Subcutaneous abdominal adipose tissue (tissue), 5 donors: ENCODE results near the gene INO80.
A peak's percentile ranks its signal among the peaks of the same experiment; 100 is the strongest.

Experiments used
- H3K27ac ChIP-seq: one replicate; pipeline ENCODE4 v1.7.0; 2013; ENCODE audit warnings: low read depth, mild to moderate bottlenecking, inconsistent platforms, low read length, moderate library complexity
- H3K27me3 ChIP-seq, 5 donors: one replicate each; pipeline ENCODE4 v1.7.0; 2013; ENCODE audit warnings: low read length in 5 of 5, inconsistent platforms in 1 of 5; ENCODE audit not compliant: control insufficient read depth in 5 of 5, insufficient read depth in 4 of 5
- H3K36me3 ChIP-seq, 5 donors: one replicate each; pipeline ENCODE4 v1.7.0; 2013; ENCODE audit warnings: low read length in 5 of 5; ENCODE audit not compliant: control insufficient read depth in 5 of 5, insufficient read depth in 5 of 5
- H3K4me1 ChIP-seq, 5 donors: one replicate each; pipeline ENCODE4 v1.7.0; 2013; ENCODE audit warnings: low read length in 5 of 5, mild to moderate bottlenecking in 3 of 5, moderate library complexity in 1 of 5; ENCODE audit not compliant: control insufficient read depth in 5 of 5, insufficient read depth in 5 of 5
- H3K4me3 ChIP-seq, 5 donors: one replicate each; pipeline ENCODE4 v1.7.0; 2013; ENCODE audit warnings: low read length in 5 of 5, low read depth in 1 of 5
- H3K9ac ChIP-seq, 5 donors: one replicate each; pipeline ENCODE4 v1.7.0; 2013; ENCODE audit warnings: low read length in 5 of 5, mild to moderate bottlenecking in 4 of 5, moderate library complexity in 3 of 5
- H3K9me3 ChIP-seq, 5 donors: one replicate each; pipeline ENCODE4 v1.7.0; 2013; ENCODE audit warnings: low read length in 5 of 5; ENCODE audit not compliant: control insufficient read depth in 5 of 5
- donor health status: healthy.
- donor health status: healthy.
- donor health status: healthy.
- donor health status: healthy.
- donor health status: healthy.

INO80 gene

DNA sequence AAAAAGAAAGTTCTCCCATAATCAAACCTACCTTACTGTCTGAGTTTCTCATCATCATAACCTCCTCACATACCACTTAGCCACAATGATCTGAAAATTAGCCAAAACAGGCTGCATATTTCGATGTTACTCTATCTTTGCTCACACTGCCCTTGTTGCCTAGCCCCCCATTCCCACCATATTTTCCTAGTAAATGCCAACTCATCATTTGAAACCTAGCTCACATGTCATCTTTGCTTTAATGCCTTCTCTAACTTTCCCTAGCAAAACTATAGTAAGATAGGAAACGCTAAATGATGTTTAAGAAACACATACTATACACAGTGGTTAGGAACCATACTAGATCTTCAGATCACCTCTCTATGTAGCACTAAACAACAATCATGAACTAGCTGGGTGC lies 64.9 kb downstream of the INO80 start:
- H3K9me3 ChIP-seq = no peaks in the 10 kb centered on the region
- H3K36me3 ChIP-seq = peaks cover 48 to 90% (median 78%) of the 10 kb centered on the region in 5 donors
- no peak overlapping the region for H3K9ac ChIP-seq
- no peak overlapping the region for H3K27ac ChIP-seq
- H3K4me1 ChIP-seq = peaks cover 0 to 5% (median 0%) of the 10 kb centered on the region in 5 donors
- no peak overlapping the region for H3K4me3 ChIP-seq
- H3K27me3 ChIP-seq = no peaks in the 10 kb centered on the region

DNA sequence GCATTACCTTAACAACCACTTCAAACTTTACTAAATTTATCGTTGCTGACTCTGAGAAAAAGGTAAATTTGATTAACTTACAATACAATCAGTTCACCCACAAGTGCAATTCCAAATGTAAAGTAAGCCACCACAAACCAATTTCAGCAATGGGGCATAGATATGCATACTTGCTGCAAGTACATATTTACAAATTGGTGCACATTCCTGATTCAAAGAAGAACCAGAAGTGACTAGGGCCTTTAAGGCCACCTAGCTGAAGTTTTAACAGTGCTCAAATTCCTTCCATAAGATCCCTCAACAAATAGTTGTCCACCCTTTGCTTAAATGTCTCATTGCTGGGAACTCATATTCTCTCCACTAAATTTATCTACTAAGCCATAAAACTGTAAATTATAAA lies 67.2 kb downstream of the INO80 start:
- Histone ChIP-seq H3K4me3 (no peak overlapping the region), H3K27ac (no peak overlapping the region), H3K9ac (no peak overlapping the region), H3K36me3 (peaks cover 38 to 81% (median 62%) of the 10 kb centered on the region in 5 donors), H3K27me3 (no peaks in the 10 kb centered on the region), H3K4me1 (peaks cover 0 to 12% (median 4%) of the 10 kb centered on the region in 5 donors), H3K9me3 (no peaks in the 10 kb centered on the region)

DNA sequence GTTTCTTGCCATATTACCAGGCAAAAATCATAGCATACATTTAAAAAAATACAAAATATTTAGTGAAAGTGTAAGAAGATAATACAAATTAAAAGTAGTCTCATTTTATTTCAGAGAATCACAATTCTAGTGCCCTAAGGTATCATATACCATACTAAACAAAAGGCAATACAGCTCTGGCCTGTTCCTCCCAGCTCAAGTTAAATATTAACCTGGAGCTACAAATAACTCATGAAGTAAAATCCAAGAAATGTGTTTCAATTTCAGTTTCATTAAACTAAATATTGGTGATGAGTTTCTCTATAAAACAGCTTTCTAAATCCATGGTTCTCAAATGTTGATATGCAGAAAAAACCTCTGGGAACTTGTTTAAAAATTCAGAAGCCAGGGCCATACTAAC lies 67.7 kb downstream of the INO80 start:
- Histone ChIP-seq H3K4me1 (peaks cover 0 to 15% (median 8%) of the 10 kb centered on the region in 5 donors), H3K27me3 (no peaks in the 10 kb centered on the region), H3K36me3 (peaks cover 34 to 76% (median 59%) of the 10 kb centered on the region in 5 donors), H3K4me3 (no peak overlapping the region), H3K27ac (no peak overlapping the region), H3K9ac (no peak overlapping the region), H3K9me3 (no peaks in the 10 kb centered on the region)

DNA sequence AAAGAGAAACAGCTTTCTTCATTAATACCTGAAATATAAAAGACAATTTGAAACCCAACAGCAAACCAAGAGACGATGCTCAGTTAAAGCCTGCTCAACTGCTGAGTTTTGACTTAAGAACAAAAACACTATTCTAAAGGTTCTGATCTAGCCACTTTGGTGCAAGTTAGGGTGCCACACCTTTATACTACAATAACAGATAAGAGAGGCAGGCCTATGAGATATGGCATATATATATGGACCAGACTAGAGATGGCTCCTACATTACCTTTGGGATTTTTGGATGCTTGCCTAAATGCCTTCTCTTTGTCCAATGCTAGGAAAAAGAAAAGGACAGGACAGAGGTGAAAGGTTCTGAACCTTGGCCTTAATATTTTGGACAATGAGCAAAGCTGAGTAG lies 68.6 kb downstream of the INO80 start:
- Histone ChIP-seq H3K36me3 (peaks cover 34 to 72% (median 55%) of the 10 kb centered on the region in 5 donors), H3K4me3 (no peak overlapping the region), H3K9ac (peak overlapping the region in 1 of 5 donors; percentile 39), H3K27me3 (no peaks in the 10 kb centered on the region), H3K4me1 (peaks cover 0 to 22% (median 15%) of the 10 kb centered on the region in 5 donors), H3K9me3 (no peaks in the 10 kb centered on the region), H3K27ac (no peak overlapping the region)

DNA sequence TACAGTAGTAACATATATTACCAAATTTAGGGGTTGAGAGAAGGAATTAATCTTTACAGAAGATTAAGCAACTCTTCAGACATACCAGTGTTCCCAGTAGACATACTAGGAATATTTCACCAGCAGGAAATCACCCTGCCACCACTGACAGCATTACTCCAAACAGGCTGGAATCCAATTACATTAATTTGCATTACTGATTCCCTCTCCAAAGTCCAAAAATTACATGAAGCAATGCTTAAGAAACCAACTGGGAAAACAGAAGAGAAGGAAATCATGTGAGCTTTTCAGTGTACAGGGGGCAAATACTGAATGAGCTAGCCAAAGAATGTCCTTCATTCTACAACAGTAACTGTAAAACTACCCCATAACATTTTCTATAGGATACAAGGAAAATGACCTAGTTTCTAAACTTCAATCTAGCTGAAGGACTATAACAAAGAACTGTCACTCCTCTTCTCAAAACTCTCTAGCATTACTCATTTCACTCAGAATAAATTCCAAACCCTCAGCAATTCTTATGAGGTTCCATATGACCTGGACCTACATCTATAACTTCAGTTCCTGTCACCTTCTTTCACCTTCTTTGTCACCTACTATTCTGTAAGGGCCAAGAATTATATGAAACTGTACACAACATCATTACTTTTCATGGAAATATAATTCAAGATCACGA lies 72.7 kb downstream of the INO80 start:
- Histone ChIP-seq H3K9me3 (no peaks in the 10 kb centered on the region), H3K4me1 (peaks cover 0 to 22% (median 19%) of the 10 kb centered on the region in 5 donors), H3K36me3 (peaks cover 25 to 54% (median 33%) of the 10 kb centered on the region in 5 donors), H3K27ac (peak overlapping the region; percentile 75), H3K9ac (peak overlapping the region in 1 of 5 donors; percentile 41), H3K4me3 (no peak overlapping the region), H3K27me3 (no peaks in the 10 kb centered on the region)

DNA sequence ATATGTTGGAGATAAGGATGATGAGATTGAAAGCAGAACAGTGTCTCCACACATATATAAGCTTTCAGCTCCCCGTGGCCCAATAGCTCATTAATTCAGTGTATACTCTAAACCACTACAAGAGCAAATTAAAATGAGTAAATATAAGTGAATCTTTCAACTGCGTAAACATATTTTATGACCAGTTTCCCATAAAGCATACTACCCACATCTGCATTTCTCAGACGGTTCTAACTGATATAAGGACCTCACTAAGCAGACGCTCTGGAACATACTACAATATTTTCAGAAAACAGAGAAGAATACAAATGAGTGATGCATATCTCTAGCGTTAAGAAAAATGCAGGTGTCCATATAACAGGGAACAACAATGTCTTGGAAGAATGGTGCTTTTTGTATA lies 73.2 kb downstream of the INO80 start:
- H3K27me3 ChIP-seq = no peaks in the 10 kb centered on the region
- peaks cover 19 to 49% (median 30%) of the 10 kb centered on the region in 5 donors for H3K36me3 ChIP-seq
- H3K9ac ChIP-seq = peak overlapping the region in 1 of 5 donors; percentile 41
- H3K27ac ChIP-seq = peak overlapping the region; percentile 75
- H3K4me3 ChIP-seq = no peak overlapping the region
- H3K4me1 ChIP-seq = peaks cover 0 to 22% (median 19%) of the 10 kb centered on the region in 5 donors
- no peaks in the 10 kb centered on the region for H3K9me3 ChIP-seq

DNA sequence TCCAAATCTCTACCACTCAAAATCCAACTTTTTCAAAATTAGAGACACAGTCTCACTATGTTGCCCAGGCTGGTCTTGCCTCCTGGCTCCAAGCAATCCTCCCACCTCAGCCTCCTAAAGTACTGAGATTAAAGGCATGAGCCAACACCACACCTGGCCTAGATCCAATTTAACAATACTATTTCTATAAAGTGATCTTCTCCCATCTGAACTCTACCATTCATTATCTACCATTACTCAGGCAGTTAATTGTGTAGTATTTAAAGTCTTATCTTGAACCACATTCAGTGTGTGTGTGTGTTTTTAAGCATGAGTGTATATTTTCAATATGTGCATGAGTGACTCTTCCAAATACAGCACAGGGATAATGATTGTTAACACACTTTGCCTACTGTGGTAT lies 77.0 kb downstream of the INO80 start:
- H3K36me3 ChIP-seq = peaks cover 5 to 19% (median 13%) of the 10 kb centered on the region in 5 donors
- H3K9me3 ChIP-seq = no peaks in the 10 kb centered on the region
- no peaks in the 10 kb centered on the region for H3K27me3 ChIP-seq
- no peak overlapping the region for H3K9ac ChIP-seq
- H3K4me3 ChIP-seq = no peak overlapping the region
- H3K4me1 ChIP-seq = peaks cover 0 to 18% (median 14%) of the 10 kb centered on the region in 5 donors
- no peak overlapping the region for H3K27ac ChIP-seq

DNA sequence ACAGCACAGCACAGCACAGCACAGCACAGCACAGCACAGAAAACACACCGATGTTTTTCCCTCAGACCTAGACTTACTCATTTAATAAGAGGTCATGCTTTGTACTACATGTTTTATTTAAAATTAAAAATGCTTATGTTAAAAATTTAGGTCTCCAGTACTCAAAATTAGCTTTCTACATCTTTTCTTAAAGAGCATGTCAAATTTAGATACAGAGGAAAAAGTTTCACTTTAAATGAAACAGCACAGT lies 84.1 kb downstream of the INO80 start:
- no peaks in the 10 kb centered on the region for H3K9me3 ChIP-seq
- H3K36me3 ChIP-seq = peaks cover 2 to 13% (median 5%) of the 10 kb centered on the region in 5 donors
- no peaks in the 10 kb centered on the region for H3K27me3 ChIP-seq
- no peak overlapping the region for H3K4me3 ChIP-seq
- H3K27ac ChIP-seq = no peak overlapping the region
- H3K4me1 ChIP-seq = peaks cover 0 to 9% (median 7%) of the 10 kb centered on the region in 5 donors
- H3K9ac ChIP-seq = no peak overlapping the region

DNA sequence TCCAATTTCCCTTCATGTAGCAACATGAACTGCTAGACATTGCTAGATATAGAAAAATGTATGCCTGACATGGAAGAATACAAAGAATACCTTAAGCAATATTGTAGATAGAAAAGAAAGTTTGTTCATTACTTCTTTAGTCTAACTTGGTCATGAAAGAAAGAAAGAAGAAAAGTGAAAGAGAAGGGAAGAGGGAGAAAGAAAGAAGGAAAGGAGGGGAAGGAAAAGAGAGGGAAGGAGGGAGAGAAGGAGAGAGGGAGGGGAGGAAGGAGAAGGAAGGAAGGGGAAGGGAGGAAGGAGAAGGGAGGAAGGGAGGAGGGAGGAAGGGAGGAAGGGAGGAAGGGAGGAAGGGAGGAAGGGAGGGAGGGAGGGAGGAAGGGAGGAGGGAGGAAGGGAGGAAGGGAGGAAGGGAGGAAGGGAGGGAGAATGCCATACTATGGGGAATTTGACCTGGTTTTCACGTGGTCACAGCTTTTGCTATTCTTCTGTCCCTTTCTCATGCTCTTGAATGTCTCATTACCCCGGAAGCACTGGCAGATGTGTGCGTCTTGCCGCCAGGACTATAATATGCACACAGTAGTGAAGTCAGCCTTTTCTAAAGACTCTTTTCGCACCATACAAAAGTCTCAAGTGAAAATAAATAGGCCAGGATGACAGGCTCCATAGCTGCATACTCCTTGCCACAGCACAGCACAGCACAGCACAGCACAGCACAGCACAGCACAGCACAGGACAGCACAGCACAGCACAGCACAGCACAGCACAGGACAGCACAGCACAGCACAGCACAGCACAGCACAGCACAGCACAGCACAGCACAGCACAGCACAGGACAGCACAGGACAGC lies 84.6 kb downstream of the INO80 start:
- Histone ChIP-seq H3K4me1 (peaks cover 0 to 9% (median 7%) of the 10 kb centered on the region in 5 donors), H3K9me3 (no peaks in the 10 kb centered on the region), H3K27ac (no peak overlapping the region), H3K9ac (no peak overlapping the region), H3K27me3 (no peaks in the 10 kb centered on the region), H3K4me3 (no peak overlapping the region), H3K36me3 (peaks cover 7 to 19% (median 9%) of the 10 kb centered on the region in 5 donors)

DNA sequence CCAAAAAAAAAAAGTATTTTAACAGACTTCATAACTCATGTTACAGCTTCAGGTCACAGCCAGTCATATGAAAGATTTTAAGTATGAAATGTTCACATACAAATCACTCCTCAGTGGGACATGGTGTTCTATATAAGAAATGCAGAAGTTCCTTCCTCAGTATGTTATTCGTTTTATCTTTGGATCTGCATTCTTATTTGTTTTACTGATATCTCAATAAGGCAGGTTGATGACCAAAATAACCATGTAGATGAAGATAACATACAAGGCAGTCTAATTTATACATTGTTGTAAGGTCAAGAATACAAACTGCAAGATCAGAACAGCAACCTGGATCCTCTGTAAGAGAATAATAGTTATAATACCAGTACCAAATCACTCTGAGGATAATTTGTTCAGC lies 87.2 kb downstream of the INO80 start:
- H3K9me3 ChIP-seq = no peaks in the 10 kb centered on the region
- no peak overlapping the region for H3K4me3 ChIP-seq
- no peak overlapping the region for H3K27ac ChIP-seq
- H3K4me1 ChIP-seq = peaks cover 0 to 16% (median 14%) of the 10 kb centered on the region in 5 donors
- no peaks in the 10 kb centered on the region for H3K27me3 ChIP-seq
- H3K9ac ChIP-seq = peak overlapping the region in 1 of 5 donors; percentile 30
- peaks cover 9 to 35% (median 11%) of the 10 kb centered on the region in 5 donors for H3K36me3 ChIP-seq
